Transverse colon (tissue), 4 donors: Measurements from ENCODE around the gene PRSS27.

Source experiments
- CTCF ChIP-seq, 5 experiments: fragments of 200-600 bp in 3 of 5; fragments of 450-650 bp in 2 of 5; sonication (generic) in 3 of 5; IDR thresholded peaks; 1 replicate in 2 of 5; 2 replicates in 3 of 5; pipeline ENCODE4 v1.5.1; 2016 to 2017; ENCODE audit warnings: antibody characterized with exemption in 5 of 5, inconsistent platforms in 3 of 5, mild to moderate bottlenecking in 2 of 5, moderate library complexity in 1 of 5
- EP300 ChIP-seq: sonication (generic); formaldehyde crosslinking; IDR thresholded peaks from one replicate; pipeline ENCODE4 v1.6.1; 2017; ENCODE audit warnings: antibody characterized with exemption, low read depth
- POLR2A ChIP-seq: fragments of 450-650 bp; IDR thresholded peaks from one replicate; pipeline ENCODE4 v1.6.1; 2016; ENCODE audit warnings: antibody characterized with exemption, mild to moderate bottlenecking, moderate library complexity
- POLR2AphosphoS5 ChIP-seq, 3 donors: sonication (generic); formaldehyde crosslinking; IDR thresholded peaks; one replicate each; pipeline ENCODE4 v1.6.1; 2016; ENCODE audit warnings: antibody characterized with exemption in 3 of 3

- no peak for TF ChIP-seq CTCF (IDR thresholded peaks at IDR 0.05)
- TF ChIP-seq POLR2AphosphoS5 (IDR thresholded peaks at IDR 0.05), result no peak
- no peak for TF ChIP-seq POLR2A
- no peak for TF ChIP-seq EP300
These were observed 26.9 kb downstream of the PRSS27 start for GRCh38 chr16:2692948-2693651.
